GM19043 (cell line): Measurements from ENCODE around the gene HOXA7.

Experiments used
- ATAC-seq: cut with Tn5 transposase; IDR thresholded peaks from one replicate; pipeline ENCODE4 v1.9.1; 2021; ENCODE audit warnings: low read depth; ENCODE audit not compliant: unreplicated experiment

HOXA7 gene

GRCh38 chr7:27194002-27194352 is 37.5 kb upstream of the HOXA7 start:
- ATAC-seq = no peak

GRCh38 chr7:27193335-27194001 is 37.0 kb upstream of the HOXA7 start:
- no peak for ATAC-seq

- ATAC-seq = no peak
These were observed 36.3 kb upstream of the HOXA7 start for GRCh38 chr7:27192546-27193334.

GRCh38 chr7:27191833-27192545 is 35.5 kb upstream of the HOXA7 start:
- no peak for ATAC-seq

GRCh38 chr7:27191161-27191731 is 34.8 kb upstream of the HOXA7 start:
- no peak for ATAC-seq

- no peak for ATAC-seq
These were observed 33.7 kb upstream of the HOXA7 start for GRCh38 chr7:27189997-27190748.

GRCh38 chr7:27189295-27189996 is 33.0 kb upstream of the HOXA7 start:
- no peak for ATAC-seq

GRCh38 chr7:27188386-27189294 is 32.2 kb upstream of the HOXA7 start:
- ATAC-seq = no peak

GRCh38 chr7:27187475-27188385 is 31.3 kb upstream of the HOXA7 start:
- ATAC-seq = no peak

GRCh38 chr7:27186668-27187474 is 30.4 kb upstream of the HOXA7 start:
- no peak for ATAC-seq

- ATAC-seq = no peak
These were observed 29.6 kb upstream of the HOXA7 start for GRCh38 chr7:27185854-27186667.

- no peak for ATAC-seq
These were observed 28.8 kb upstream of the HOXA7 start, which contains the start of gene HOXA11 for GRCh38 chr7:27185013-27185853. Gene HOXA11 (minus strand): TSS chr7:27185232. CDS start chr7:27185144, 88 bp downstream.

- ATAC-seq = no peak
These were observed 28.0 kb upstream of the HOXA7 start for GRCh38 chr7:27184337-27185012.

GRCh38 chr7:27183682-27184336 is 27.3 kb upstream of the HOXA7 start:
- no peak for ATAC-seq
